Measurements from ENCODE around the gene CFDP1.

DNA sequence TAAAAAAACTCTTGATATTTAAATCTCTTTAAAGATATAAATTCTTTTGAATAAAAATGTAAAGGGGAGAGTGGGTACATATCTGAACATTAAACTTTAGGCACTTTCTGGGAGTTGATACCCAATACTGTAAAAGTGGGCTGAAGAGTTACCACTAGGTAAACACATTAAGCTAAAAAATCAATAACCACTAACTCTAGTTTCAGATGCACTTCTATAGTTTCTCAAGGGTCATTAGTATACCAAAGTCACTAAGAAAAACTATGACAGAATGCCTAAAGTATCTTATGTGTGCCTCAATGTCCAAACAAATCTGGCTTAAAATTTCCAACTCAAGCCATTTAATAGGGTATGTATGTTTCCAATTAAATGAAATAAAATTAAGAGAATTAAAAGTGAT is 13.1 kb upstream of the CFDP1 start:
- TF ChIP-seq, protein P1, sequence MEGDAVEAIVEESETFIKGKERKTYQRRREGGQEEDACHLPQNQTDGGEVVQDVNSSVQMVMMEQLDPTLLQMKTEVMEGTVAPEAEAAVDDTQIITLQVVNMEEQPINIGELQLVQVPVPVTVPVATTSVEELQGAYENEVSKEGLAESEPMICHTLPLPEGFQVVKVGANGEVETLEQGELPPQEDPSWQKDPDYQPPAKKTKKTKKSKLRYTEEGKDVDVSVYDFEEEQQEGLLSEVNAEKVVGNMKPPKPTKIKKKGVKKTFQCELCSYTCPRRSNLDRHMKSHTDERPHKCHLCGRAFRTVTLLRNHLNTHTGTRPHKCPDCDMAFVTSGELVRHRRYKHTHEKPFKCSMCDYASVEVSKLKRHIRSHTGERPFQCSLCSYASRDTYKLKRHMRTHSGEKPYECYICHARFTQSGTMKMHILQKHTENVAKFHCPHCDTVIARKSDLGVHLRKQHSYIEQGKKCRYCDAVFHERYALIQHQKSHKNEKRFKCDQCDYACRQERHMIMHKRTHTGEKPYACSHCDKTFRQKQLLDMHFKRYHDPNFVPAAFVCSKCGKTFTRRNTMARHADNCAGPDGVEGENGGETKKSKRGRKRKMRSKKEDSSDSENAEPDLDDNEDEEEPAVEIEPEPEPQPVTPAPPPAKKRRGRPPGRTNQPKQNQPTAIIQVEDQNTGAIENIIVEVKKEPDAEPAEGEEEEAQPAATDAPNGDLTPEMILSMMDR (conservative IDR thresholded peaks at IDR 0.05; ENCODE audit: low read length): no peak
- no peak for TF ChIP-seq EZH2phosphoT487 (IDR thresholded peaks at IDR 0.05; ENCODE audit: borderline replicate concordance)

Measured in Loucy (cell line).